Stomach (tissue), 4 donors: ENCODE data around the gene FOXP3.

Experiments used
- CTCF ChIP-seq, 7 experiments: fragments of 450-650 bp in 4 of 7; fragments of 200-600 bp in 3 of 7; sonication (generic) in 3 of 7; IDR thresholded peaks; one replicate each; pipeline ENCODE4 v1.5.1; 2016 to 2019; ENCODE audit warnings: antibody characterized with exemption in 7 of 7, control low read depth in 2 of 7, mild to moderate bottlenecking in 1 of 7
- POLR2A ChIP-seq, 4 donors: fragments of 450-650 bp; IDR thresholded peaks; one replicate each; pipeline ENCODE4 v1.6.1; 2016; ENCODE audit warnings: antibody characterized with exemption in 4 of 4, control low read depth in 2 of 4, mild to moderate bottlenecking in 1 of 4, moderate library complexity in 1 of 4

DNA sequence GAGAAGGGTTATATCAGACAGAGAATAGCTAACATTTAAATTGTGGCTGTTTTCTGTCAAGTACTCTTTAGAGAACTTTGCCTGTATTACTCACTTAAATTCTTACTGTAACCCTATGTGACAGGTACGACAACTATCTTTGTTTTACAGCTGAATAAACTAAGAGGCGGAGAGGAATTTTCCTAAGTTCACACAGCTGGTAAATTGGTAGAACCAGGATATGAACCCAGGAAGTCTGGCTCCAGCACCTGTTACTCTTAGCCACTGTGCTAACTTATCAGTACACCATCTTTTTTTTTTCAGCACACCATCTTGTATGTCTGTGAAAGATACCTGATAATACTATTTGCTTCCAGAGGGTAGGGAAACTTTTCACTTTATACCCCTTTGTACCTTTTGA, 62.5 kb downstream of the FOXP3 start:
- TF ChIP-seq POLR2A (IDR thresholded peaks at IDR 0.05) = no peak
- TF ChIP-seq CTCF (IDR thresholded peaks at IDR 0.05) = no peak
